Measurements from ENCODE around the gene SZT2.
"Not testable (repeated sequence)": the region's sequence is repeated elsewhere in the genome, so short reads cannot be mapped to it uniquely, and the experiment has no call there.

The SZT2 gene

GRCh38 chr1:43368646-43369020 lies 21.1 kb upstream of the SZT2 start:
- Mint-ChIP-seq H3K27ac (peak overlapping the region; percentile 82), H3K9me3 (no peaks in the 10 kb centered on the region), H3K4me3 (peak overlapping the region; percentile 93), H3K36me3 (ENCODE audit: low read depth) (peaks cover 20% of the 10 kb centered on the region), H3K4me1 (ENCODE audit: low read depth) (peaks cover 41% of the 10 kb centered on the region), H3K27me3 (ENCODE audit: low read depth) (no peaks in the 10 kb centered on the region)

GRCh38 chr1:43369779-43370178 lies 19.9 kb upstream of the SZT2 start:
- H3K27ac Mint-ChIP-seq; H3K27me3 Mint-ChIP-seq (ENCODE audit: low read depth); H3K4me3 Mint-ChIP-seq; H3K9me3 Mint-ChIP-seq: not testable (repeated sequence)
- H3K36me3 Mint-ChIP-seq (ENCODE audit: low read depth), result peaks cover 10% of the 10 kb centered on the region
- peaks cover 32% of the 10 kb centered on the region for H3K4me1 Mint-ChIP-seq (ENCODE audit: low read depth)

GRCh38 chr1:43370564-43370963 lies 19.1 kb upstream of the SZT2 start:
- Mint-ChIP-seq H3K27ac (no peak overlapping the region), H3K27me3 (ENCODE audit: low read depth) (no peaks in the 10 kb centered on the region), H3K4me3 (peak overlapping the region; percentile 1)

GRCh38 chr1:43372172-43372571 lies 17.5 kb upstream of the SZT2 start:
- Mint-ChIP-seq H3K4me3 (no peak overlapping the region), H3K9me3 (no peaks in the 10 kb centered on the region), H3K27me3 (ENCODE audit: low read depth) (no peaks in the 10 kb centered on the region), H3K27ac (no peak overlapping the region), H3K36me3 (ENCODE audit: low read depth) (peaks cover 6% of the 10 kb centered on the region), H3K4me1 (ENCODE audit: low read depth) (peaks cover 15% of the 10 kb centered on the region)

More at GRCh38 chr1:43370564-43370963, 19.1 kb upstream of the SZT2 start:
- Mint-ChIP-seq H3K4me1 (ENCODE audit: low read depth) (peaks cover 24% of the 10 kb centered on the region), H3K9me3 (no peaks in the 10 kb centered on the region), H3K36me3 (ENCODE audit: low read depth) (peaks cover 10% of the 10 kb centered on the region)

- H3K4me1 Mint-ChIP-seq (ENCODE audit: low read depth), result peaks cover 13% of the 10 kb centered on the region
- H3K4me3 Mint-ChIP-seq, result no peak overlapping the region
- no peak overlapping the region for H3K27ac Mint-ChIP-seq
- peaks cover 5% of the 10 kb centered on the region for H3K36me3 Mint-ChIP-seq (ENCODE audit: low read depth)
- no peaks in the 10 kb centered on the region for H3K9me3 Mint-ChIP-seq
- no peaks in the 10 kb centered on the region for H3K27me3 Mint-ChIP-seq (ENCODE audit: low read depth)
These were observed 16.4 kb upstream of the SZT2 start for GRCh38 chr1:43373066-43373940.

GRCh38 chr1:43376723-43377235 lies 12.9 kb upstream of the SZT2 start:
- H3K4me1 Mint-ChIP-seq (ENCODE audit: low read depth), result no peaks in the 10 kb centered on the region
- H3K9me3 Mint-ChIP-seq, result no peaks in the 10 kb centered on the region
- no peaks in the 10 kb centered on the region for H3K27me3 Mint-ChIP-seq (ENCODE audit: low read depth)
- H3K36me3 Mint-ChIP-seq (ENCODE audit: low read depth), result peaks cover 16% of the 10 kb centered on the region
- H3K27ac Mint-ChIP-seq, result no peak overlapping the region
- H3K4me3 Mint-ChIP-seq, result no peak overlapping the region

GRCh38 chr1:43377831-43378230 lies 11.9 kb upstream of the SZT2 start:
- Mint-ChIP-seq H3K27me3 (ENCODE audit: low read depth) (no peaks in the 10 kb centered on the region), H3K4me3 (no peak overlapping the region), H3K9me3 (no peaks in the 10 kb centered on the region), H3K36me3 (ENCODE audit: low read depth) (peaks cover 19% of the 10 kb centered on the region), H3K4me1 (ENCODE audit: low read depth) (no peaks in the 10 kb centered on the region), H3K27ac (no peak overlapping the region)

GRCh38 chr1:43379476-43379875 lies 10.2 kb upstream of the SZT2 start:
- Mint-ChIP-seq H3K4me1 (ENCODE audit: low read depth) (no peaks in the 10 kb centered on the region), H3K27me3 (ENCODE audit: low read depth) (no peaks in the 10 kb centered on the region), H3K9me3 (no peaks in the 10 kb centered on the region), H3K36me3 (ENCODE audit: low read depth) (peaks cover 27% of the 10 kb centered on the region), H3K27ac (no peak overlapping the region), H3K4me3 (no peak overlapping the region)

- no peaks in the 10 kb centered on the region for H3K4me1 Mint-ChIP-seq (ENCODE audit: low read depth)
- no peaks in the 10 kb centered on the region for H3K9me3 Mint-ChIP-seq
- peaks cover 33% of the 10 kb centered on the region for H3K36me3 Mint-ChIP-seq (ENCODE audit: low read depth)
- H3K27ac Mint-ChIP-seq, result no peak overlapping the region
- no peak overlapping the region for H3K4me3 Mint-ChIP-seq
- H3K27me3 Mint-ChIP-seq (ENCODE audit: low read depth), result no peaks in the 10 kb centered on the region
These were observed 8.1 kb upstream of the SZT2 start for GRCh38 chr1:43381612-43382011.

- H3K9me3 Mint-ChIP-seq, result no peaks in the 10 kb centered on the region
- H3K27me3 Mint-ChIP-seq (ENCODE audit: low read depth), result no peaks in the 10 kb centered on the region
- no peak overlapping the region for H3K4me3 Mint-ChIP-seq
- H3K4me1 Mint-ChIP-seq (ENCODE audit: low read depth), result no peaks in the 10 kb centered on the region
- no peak overlapping the region for H3K27ac Mint-ChIP-seq
- H3K36me3 Mint-ChIP-seq (ENCODE audit: low read depth), result peaks cover 39% of the 10 kb centered on the region
These were observed 7.5 kb upstream of the SZT2 start for GRCh38 chr1:43382027-43382779.

- Mint-ChIP-seq H3K27ac (no peak overlapping the region), H3K4me1 (ENCODE audit: low read depth) (peaks cover 6% of the 10 kb centered on the region), H3K27me3 (ENCODE audit: low read depth) (no peaks in the 10 kb centered on the region), H3K9me3 (no peaks in the 10 kb centered on the region), H3K36me3 (ENCODE audit: low read depth) (peaks cover 39% of the 10 kb centered on the region), H3K4me3 (no peak overlapping the region)
These were observed 6.2 kb upstream of the SZT2 start for GRCh38 chr1:43383449-43383848.

GRCh38 chr1:43386676-43387075 lies 3.0 kb upstream of the SZT2 start:
- peaks cover 30% of the 10 kb centered on the region for H3K36me3 Mint-ChIP-seq (ENCODE audit: low read depth)
- no peak overlapping the region for H3K4me3 Mint-ChIP-seq

GRCh38 chr1:43387976-43388599 lies 1.6 kb upstream of the SZT2 start:
- Mint-ChIP-seq H3K36me3 (ENCODE audit: low read depth) (peaks cover 25% of the 10 kb centered on the region), H3K4me3 (peak overlapping the region; percentile 100), H3K27ac (peak overlapping the region; percentile 97), H3K9me3 (no peaks in the 10 kb centered on the region), H3K27me3 (ENCODE audit: low read depth) (no peaks in the 10 kb centered on the region), H3K4me1 (ENCODE audit: low read depth) (peaks cover 30% of the 10 kb centered on the region)

More at GRCh38 chr1:43386676-43387075, 3.0 kb upstream of the SZT2 start:
- no peak overlapping the region for H3K27ac Mint-ChIP-seq
- peaks cover 30% of the 10 kb centered on the region for H3K4me1 Mint-ChIP-seq (ENCODE audit: low read depth)
- H3K27me3 Mint-ChIP-seq (ENCODE audit: low read depth), result no peaks in the 10 kb centered on the region
- no peaks in the 10 kb centered on the region for H3K9me3 Mint-ChIP-seq

- H3K27me3 Mint-ChIP-seq (ENCODE audit: low read depth), result no peaks in the 10 kb centered on the region
- no peaks in the 10 kb centered on the region for H3K9me3 Mint-ChIP-seq
- peak overlapping the region; percentile 97 for H3K27ac Mint-ChIP-seq
- H3K4me3 Mint-ChIP-seq, result peak overlapping the region; percentile 100
- H3K36me3 Mint-ChIP-seq (ENCODE audit: low read depth), result peaks cover 20% of the 10 kb centered on the region
- peaks cover 30% of the 10 kb centered on the region for H3K4me1 Mint-ChIP-seq (ENCODE audit: low read depth)
These were observed 1.1 kb upstream of the SZT2 start for GRCh38 chr1:43388613-43389012.
